IMR-90 (cell line): ENCODE data around the gene TIE1.

ENCODE experiments used
- CEBPB ChIP-seq: IDR thresholded peaks from 2 replicates; pipeline ENCODE4 v1.6.1; 2012; ENCODE audit warnings: low read depth, low read length, improper control_type of control experiment
- CHD1 ChIP-seq: IDR thresholded peaks from 2 replicates; pipeline ENCODE4 v1.6.1; 2012; ENCODE audit warnings: low read depth, low read length, improper control_type of control experiment
- ELK1 ChIP-seq: fragments of 150-350 bp; IDR thresholded peaks from 2 replicates; pipeline ENCODE4 v1.6.1; 2016; ENCODE audit warnings: low read depth, mild to moderate bottlenecking, low read length, moderate library complexity, borderline replicate concordance
- FOS ChIP-seq: fragments of 150-350 bp; IDR thresholded peaks from 2 replicates; pipeline ENCODE4 v1.6.1; 2016; ENCODE audit warnings: low read depth, low read length
- MAFK ChIP-seq: IDR thresholded peaks from 2 replicates; pipeline ENCODE4 v1.6.1; 2012; ENCODE audit warnings: low read depth, low read length, improper control_type of control experiment
- MAZ ChIP-seq: IDR thresholded peaks from 2 replicates; pipeline ENCODE4 v1.6.1; 2012; ENCODE audit warnings: low read depth, mild to moderate bottlenecking, low read length, improper control_type of control experiment, moderate library complexity, borderline replicate concordance
- MXI1 ChIP-seq: IDR thresholded peaks from 2 replicates; pipeline ENCODE4 v1.6.1; 2012; ENCODE audit warnings: low read depth, mild to moderate bottlenecking, low read length, moderate library complexity, borderline replicate concordance
- POLR2A ChIP-seq: IDR thresholded peaks from 2 replicates; pipeline ENCODE4 v1.6.1; 2012; ENCODE audit warnings: mild to moderate bottlenecking, low read depth, low read length
- RAD21 ChIP-seq: IDR thresholded peaks from 2 replicates; pipeline ENCODE4 v1.6.1; 2012; ENCODE audit warnings: low read length, improper control_type of control experiment
- RCOR1 ChIP-seq: IDR thresholded peaks from 2 replicates; pipeline ENCODE4 v1.6.1; 2012; ENCODE audit warnings: mild to moderate bottlenecking, low read length, improper control_type of control experiment; ENCODE audit not compliant: insufficient replicate concordance
- RFX5 ChIP-seq: IDR thresholded peaks from 2 replicates; pipeline ENCODE4 v1.8.0; 2012; ENCODE audit warnings: low read depth, mild to moderate bottlenecking, low read length, moderate library complexity
- SMC3 ChIP-seq: fragments of 150-350 bp; IDR thresholded peaks from 2 replicates; pipeline ENCODE4 v1.6.1; 2016; ENCODE audit warnings: low read depth, mild to moderate bottlenecking, antibody characterized with exemption, low read length, moderate library complexity
- TF ChIP-seq, protein P1 (sequence below): conservative IDR thresholded peaks from 2 replicates; pipeline ENCODE4 v1.5.1; 2012; ENCODE audit warnings: mild to moderate bottlenecking, low read depth, low read length, improper control_type of control experiment
- TF ChIP-seq, protein P2 (sequence below): fragments of 150-350 bp; IDR thresholded peaks from 2 replicates; pipeline ENCODE4 v1.6.1; 2017; ENCODE audit warnings: mild to moderate bottlenecking, antibody characterized with exemption, low read length, low read depth

- TF ChIP-seq ELK1 (no peak), MAZ (no peak), CEBPB (no peak), POLR2A (no peak), RAD21 (no peak), RCOR1 (no peak), CHD1 (no peak), MXI1 (no peak), FOS (no peak), SMC3 (no peak), RFX5 (no peak), MAFK (no peak)
- TF ChIP-seq, protein P1, sequence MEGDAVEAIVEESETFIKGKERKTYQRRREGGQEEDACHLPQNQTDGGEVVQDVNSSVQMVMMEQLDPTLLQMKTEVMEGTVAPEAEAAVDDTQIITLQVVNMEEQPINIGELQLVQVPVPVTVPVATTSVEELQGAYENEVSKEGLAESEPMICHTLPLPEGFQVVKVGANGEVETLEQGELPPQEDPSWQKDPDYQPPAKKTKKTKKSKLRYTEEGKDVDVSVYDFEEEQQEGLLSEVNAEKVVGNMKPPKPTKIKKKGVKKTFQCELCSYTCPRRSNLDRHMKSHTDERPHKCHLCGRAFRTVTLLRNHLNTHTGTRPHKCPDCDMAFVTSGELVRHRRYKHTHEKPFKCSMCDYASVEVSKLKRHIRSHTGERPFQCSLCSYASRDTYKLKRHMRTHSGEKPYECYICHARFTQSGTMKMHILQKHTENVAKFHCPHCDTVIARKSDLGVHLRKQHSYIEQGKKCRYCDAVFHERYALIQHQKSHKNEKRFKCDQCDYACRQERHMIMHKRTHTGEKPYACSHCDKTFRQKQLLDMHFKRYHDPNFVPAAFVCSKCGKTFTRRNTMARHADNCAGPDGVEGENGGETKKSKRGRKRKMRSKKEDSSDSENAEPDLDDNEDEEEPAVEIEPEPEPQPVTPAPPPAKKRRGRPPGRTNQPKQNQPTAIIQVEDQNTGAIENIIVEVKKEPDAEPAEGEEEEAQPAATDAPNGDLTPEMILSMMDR = no peak
- TF ChIP-seq, protein P2, sequence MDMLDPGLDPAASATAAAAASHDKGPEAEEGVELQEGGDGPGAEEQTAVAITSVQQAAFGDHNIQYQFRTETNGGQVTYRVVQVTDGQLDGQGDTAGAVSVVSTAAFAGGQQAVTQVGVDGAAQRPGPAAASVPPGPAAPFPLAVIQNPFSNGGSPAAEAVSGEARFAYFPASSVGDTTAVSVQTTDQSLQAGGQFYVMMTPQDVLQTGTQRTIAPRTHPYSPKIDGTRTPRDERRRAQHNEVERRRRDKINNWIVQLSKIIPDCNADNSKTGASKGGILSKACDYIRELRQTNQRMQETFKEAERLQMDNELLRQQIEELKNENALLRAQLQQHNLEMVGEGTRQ = no peak
Measured at GRCh38 chr1:43286115-43286514, 14.7 kb upstream of the TIE1 start.
